Transverse colon (tissue), 3 donors: ENCODE measurements around the gene ATAD1.

ENCODE experiments used
- CTCF ChIP-seq, 5 experiments: fragments of 200-600 bp in 3 of 5; fragments of 450-650 bp in 2 of 5; sonication (generic) in 3 of 5; IDR thresholded peaks; 1 replicate in 2 of 5; 2 replicates in 3 of 5; pipeline ENCODE4 v1.5.1; 2016 to 2017; ENCODE audit warnings: antibody characterized with exemption in 5 of 5, inconsistent platforms in 3 of 5, mild to moderate bottlenecking in 2 of 5, moderate library complexity in 1 of 5
- POLR2A ChIP-seq: fragments of 450-650 bp; IDR thresholded peaks from one replicate; pipeline ENCODE4 v1.6.1; 2016; ENCODE audit warnings: antibody characterized with exemption, mild to moderate bottlenecking, moderate library complexity

- TF ChIP-seq POLR2A (no peak), CTCF (IDR thresholded peaks at IDR 0.05) (no peak)
Observed at GRCh38 chr10:87723500-87723899, 94.5 kb downstream of the ATAD1 start.
